Measurements from ENCODE around the gene APOL2. TPM values are rescaled to one million over a fixed set of nuclear protein-coding genes. Genes with fewer than 3 reads are reported as not detected.

Gene APOL2
- total and polyA plus RNA-seq, 2 experiments from 2014 or later, result 8.7 to 14.7 TPM

DNA sequence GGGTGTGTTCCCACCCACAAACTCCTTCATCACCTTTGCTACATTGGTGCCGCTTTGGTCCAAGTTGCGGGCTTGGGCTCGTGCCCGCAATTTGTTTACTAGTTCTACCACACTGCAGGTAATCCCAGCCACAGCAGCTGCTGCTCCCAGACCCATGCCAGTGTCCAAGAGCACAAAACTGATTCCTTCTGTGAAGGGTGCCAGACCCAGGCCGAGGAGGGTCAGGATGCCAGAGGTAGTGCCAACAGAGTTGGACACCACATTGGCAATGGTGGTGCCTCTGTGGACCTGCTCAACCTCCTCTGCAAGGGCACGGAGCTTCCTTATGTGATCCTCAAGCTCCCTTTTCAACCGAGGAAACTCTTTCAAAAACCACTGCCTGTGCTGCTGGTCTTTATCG, 11.5 kb downstream of the APOL2 start:
- no peaks in the 10 kb centered on the region for H3K9me3 ChIP-seq (ENCODE audit: low read depth)
- H3K36me3 ChIP-seq, result no peaks in the 10 kb centered on the region
- TF ChIP-seq, protein P1, sequence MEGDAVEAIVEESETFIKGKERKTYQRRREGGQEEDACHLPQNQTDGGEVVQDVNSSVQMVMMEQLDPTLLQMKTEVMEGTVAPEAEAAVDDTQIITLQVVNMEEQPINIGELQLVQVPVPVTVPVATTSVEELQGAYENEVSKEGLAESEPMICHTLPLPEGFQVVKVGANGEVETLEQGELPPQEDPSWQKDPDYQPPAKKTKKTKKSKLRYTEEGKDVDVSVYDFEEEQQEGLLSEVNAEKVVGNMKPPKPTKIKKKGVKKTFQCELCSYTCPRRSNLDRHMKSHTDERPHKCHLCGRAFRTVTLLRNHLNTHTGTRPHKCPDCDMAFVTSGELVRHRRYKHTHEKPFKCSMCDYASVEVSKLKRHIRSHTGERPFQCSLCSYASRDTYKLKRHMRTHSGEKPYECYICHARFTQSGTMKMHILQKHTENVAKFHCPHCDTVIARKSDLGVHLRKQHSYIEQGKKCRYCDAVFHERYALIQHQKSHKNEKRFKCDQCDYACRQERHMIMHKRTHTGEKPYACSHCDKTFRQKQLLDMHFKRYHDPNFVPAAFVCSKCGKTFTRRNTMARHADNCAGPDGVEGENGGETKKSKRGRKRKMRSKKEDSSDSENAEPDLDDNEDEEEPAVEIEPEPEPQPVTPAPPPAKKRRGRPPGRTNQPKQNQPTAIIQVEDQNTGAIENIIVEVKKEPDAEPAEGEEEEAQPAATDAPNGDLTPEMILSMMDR (IDR thresholded peaks at IDR 0.05; ENCODE audit: low read depth, low read length), result no peak
- no peaks in the 10 kb centered on the region for H3K27me3 ChIP-seq
- no peak for DNase-seq (ENCODE audit: low read depth in 1 of 2, low spot score in 1 of 2)
- H3K27ac ChIP-seq, result no peak overlapping the region
- H3K4me3 ChIP-seq, result no peak overlapping the region
- no peaks in the 10 kb centered on the region for H3K4me1 ChIP-seq (ENCODE audit: low read depth)

DNA sequence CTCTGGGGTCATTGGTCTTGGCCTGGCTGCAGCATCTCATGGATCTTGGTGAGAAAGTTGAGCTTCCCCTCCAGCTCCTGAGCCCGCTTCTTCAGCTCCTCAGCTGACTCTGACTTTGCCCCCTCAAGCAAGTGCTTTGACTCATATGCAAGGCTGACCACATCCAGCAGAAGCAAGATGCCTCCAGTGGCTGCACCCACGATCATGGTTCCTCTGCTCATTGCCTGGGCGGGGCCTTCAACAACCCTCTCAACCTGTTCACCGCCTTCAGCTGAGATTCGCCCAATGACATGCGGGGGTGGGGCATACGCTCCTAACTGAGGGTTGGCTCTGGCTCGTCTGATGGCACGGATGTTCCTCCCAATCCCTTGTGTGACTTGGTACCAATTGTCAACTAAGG, 11.9 kb downstream of the APOL2 start:
- H3K36me3 ChIP-seq, result no peaks in the 10 kb centered on the region
- no peak for DNase-seq (ENCODE audit: low read depth in 1 of 2, low spot score in 1 of 2)
- TF ChIP-seq, protein P1 (IDR thresholded peaks at IDR 0.05; ENCODE audit: low read depth, low read length), result no peak
- H3K4me1 ChIP-seq (ENCODE audit: low read depth), result no peaks in the 10 kb centered on the region
- H3K27ac ChIP-seq, result no peak overlapping the region
- H3K4me3 ChIP-seq, result no peak overlapping the region
- no peaks in the 10 kb centered on the region for H3K9me3 ChIP-seq (ENCODE audit: low read depth)
- no peaks in the 10 kb centered on the region for H3K27me3 ChIP-seq

DNA sequence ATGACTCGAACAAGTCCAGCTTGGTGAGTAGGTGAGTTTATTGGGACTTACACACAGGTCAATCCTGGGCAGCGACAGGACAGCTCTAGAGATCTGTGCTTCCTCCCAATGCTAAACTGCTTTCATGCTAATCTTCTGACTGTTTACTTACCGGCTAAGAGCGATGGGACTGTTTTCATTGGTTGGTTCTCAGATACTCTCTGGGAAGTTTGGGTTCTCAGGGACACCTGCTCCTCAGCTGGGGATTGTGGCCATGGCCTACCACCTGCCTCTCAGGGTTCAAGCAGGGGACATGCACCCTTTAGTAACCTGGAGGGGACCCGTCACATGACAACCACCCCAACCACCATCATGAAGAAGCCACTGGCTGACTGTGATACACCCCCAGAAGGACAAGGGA, 13.1 kb downstream of the APOL2 start:
- H3K27ac ChIP-seq, result no peak overlapping the region
- TF ChIP-seq, protein P1 (IDR thresholded peaks at IDR 0.05; ENCODE audit: low read depth, low read length), result no peak

DNA sequence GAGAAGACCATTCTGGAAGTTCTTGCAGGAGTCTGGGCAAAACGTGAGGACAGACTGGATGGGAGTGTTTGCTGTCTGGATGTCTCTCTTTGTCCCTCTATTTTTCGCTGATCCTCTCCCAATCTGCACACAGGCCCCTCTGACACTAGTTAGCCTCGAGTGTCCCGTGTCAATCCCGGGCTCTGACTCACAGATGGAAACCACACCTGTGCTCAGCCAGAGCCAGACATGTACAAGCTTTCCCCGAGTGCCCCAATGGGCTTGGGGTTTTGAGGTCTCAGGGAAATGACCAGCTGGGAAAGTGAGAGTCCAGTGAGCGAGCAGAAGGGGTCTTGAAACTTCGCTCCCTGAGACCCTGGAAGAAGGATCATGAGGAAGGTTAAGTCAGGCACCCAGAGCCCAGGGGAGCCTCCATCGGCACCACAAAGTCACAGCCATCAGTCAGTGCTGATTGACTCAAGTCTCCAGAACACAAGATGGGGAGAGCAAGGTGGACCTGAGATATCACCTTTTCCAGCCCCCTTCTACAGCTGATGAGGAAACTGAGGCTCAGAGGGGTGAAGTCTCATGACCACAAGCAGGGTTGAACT, 13.9 kb downstream of the APOL2 start:
- H3K36me3 ChIP-seq, result no peaks in the 10 kb centered on the region
- H3K27me3 ChIP-seq, result no peaks in the 10 kb centered on the region
- TF ChIP-seq, protein P1 (IDR thresholded peaks at IDR 0.05; ENCODE audit: low read depth, low read length), result no peak
- H3K4me1 ChIP-seq (ENCODE audit: low read depth), result peaks cover 3% of the 10 kb centered on the region
- H3K27ac ChIP-seq, result no peak overlapping the region
- no peaks in the 10 kb centered on the region for H3K9me3 ChIP-seq (ENCODE audit: low read depth)
- H3K4me3 ChIP-seq, result no peak overlapping the region
- DNase-seq (ENCODE audit: low read depth in 1 of 2, low spot score in 1 of 2), result no peak

More for the DNA sequence above, 13.1 kb downstream of the APOL2 start:
- no peaks in the 10 kb centered on the region for H3K27me3 ChIP-seq
- H3K4me1 ChIP-seq (ENCODE audit: low read depth), result peaks cover 3% of the 10 kb centered on the region
- no peak for DNase-seq (ENCODE audit: low read depth in 1 of 2, low spot score in 1 of 2)
- H3K36me3 ChIP-seq, result no peaks in the 10 kb centered on the region
- no peaks in the 10 kb centered on the region for H3K9me3 ChIP-seq (ENCODE audit: low read depth)
- H3K4me3 ChIP-seq, result no peak overlapping the region

DNA sequence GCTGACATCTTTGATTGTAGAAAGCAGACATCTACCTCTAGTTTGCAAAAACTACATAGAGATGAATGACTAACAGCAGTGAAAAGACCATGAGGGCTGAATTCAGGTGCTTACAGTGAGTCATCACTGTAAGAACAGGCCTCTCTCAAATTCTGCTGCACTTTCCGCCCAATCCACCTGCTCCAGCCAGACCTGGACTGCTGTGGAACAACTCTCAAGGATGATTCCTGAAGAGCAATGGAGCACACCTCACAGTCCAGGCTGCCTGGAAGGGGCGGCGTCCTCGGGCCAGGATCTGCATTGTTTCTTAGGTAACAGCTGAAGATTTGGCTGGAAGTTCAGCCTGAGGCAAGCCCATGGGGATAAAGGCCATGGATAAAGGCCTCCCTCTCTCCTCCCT, 15.1 kb downstream of the APOL2 start:
- Histone ChIP-seq H3K27me3 (no peaks in the 10 kb centered on the region), H3K27ac (no peak overlapping the region), H3K4me1 (ENCODE audit: low read depth) (peaks cover 3% of the 10 kb centered on the region), H3K9me3 (ENCODE audit: low read depth) (no peaks in the 10 kb centered on the region), H3K4me3 (no peak overlapping the region), H3K36me3 (no peaks in the 10 kb centered on the region)
- TF ChIP-seq, protein P1 (IDR thresholded peaks at IDR 0.05; ENCODE audit: low read depth, low read length), result no peak
- no peak for DNase-seq (ENCODE audit: low read depth in 1 of 2, low spot score in 1 of 2)

Data from cardiac muscle cell (in vitro differentiated cells and primary cell).